NCI-H128 (cell line): ENCODE measurements around the gene PECR.
"Not testable (repeated sequence)": the region's sequence is repeated elsewhere in the genome, so short reads cannot be mapped to it uniquely, and the experiment has no call there.

Experiments
- DNase-seq: peaks from one replicate; lab custom pipeline; 2025; ENCODE audit not compliant: unreplicated experiment; lab: John Stamatoyannopoulos, UW

PECR gene

GRCh38 chr2:216003876-216004696, 77.5 kb downstream of the PECR start:
- no peak for DNase-seq

GRCh38 chr2:216002693-216003092, 78.9 kb downstream of the PECR start:
- DNase-seq: no peak

- no peak for DNase-seq
These were observed 79.4 kb downstream of the PECR start for GRCh38 chr2:216002101-216002678.

- no peak for DNase-seq
These were observed 80.2 kb downstream of the PECR start for GRCh38 chr2:216001216-216002100.

- no peak for DNase-seq
These were observed 83.0 kb downstream of the PECR start for GRCh38 chr2:215998636-215999035.

GRCh38 chr2:215997219-215997618, 84.4 kb downstream of the PECR start:
- DNase-seq: no peak

- no peak for DNase-seq
These were observed 86.7 kb downstream of the PECR start for GRCh38 chr2:215994911-215995310.

GRCh38 chr2:215988556-215989207, 92.9 kb downstream of the PECR start:
- not testable (repeated sequence) for DNase-seq
